Suppressor macrophage (primary cell): ENCODE results near the gene TRPM3.
"Not testable (repeated sequence)": the region's sequence is repeated elsewhere in the genome, so short reads cannot be mapped to it uniquely, and the experiment has no call there.

Experiments used
- DNase-seq, 4 experiments: peaks; one replicate each; pipeline ENCODE4 v3.0.0-alpha.2; 2020 to 2022

TRPM3 gene

GRCh38 chr9:70994582-70994981, 126.8 kb downstream of the TRPM3 start:
- DNase-seq = no peak

- DNase-seq = no peak
Measured at GRCh38 chr9:70988551-70988950, 132.9 kb downstream of the TRPM3 start.

GRCh38 chr9:70987986-70988385, 133.4 kb downstream of the TRPM3 start:
- no peak for DNase-seq

- no peak for DNase-seq
Measured at GRCh38 chr9:70986984-70987383, 134.4 kb downstream of the TRPM3 start.

- DNase-seq = no peak
Measured at GRCh38 chr9:70983723-70984295, 137.6 kb downstream of the TRPM3 start.

- DNase-seq = no peak
Measured at GRCh38 chr9:70981312-70981711, 140.1 kb downstream of the TRPM3 start.

GRCh38 chr9:70979966-70980365, 141.5 kb downstream of the TRPM3 start:
- no peak for DNase-seq

GRCh38 chr9:70978085-70978484, 143.3 kb downstream of the TRPM3 start:
- no peak for DNase-seq

- no peak for DNase-seq
Measured at GRCh38 chr9:70975821-70976220, 145.6 kb downstream of the TRPM3 start.

- DNase-seq = no peak
Measured at GRCh38 chr9:70971723-70972122, 149.7 kb downstream of the TRPM3 start.

GRCh38 chr9:70966380-70966779, 155.0 kb downstream of the TRPM3 start:
- DNase-seq = not testable (repeated sequence)

GRCh38 chr9:70964861-70965260, 156.6 kb downstream of the TRPM3 start:
- DNase-seq = no peak

GRCh38 chr9:70963554-70963953, 157.9 kb downstream of the TRPM3 start:
- no peak for DNase-seq

- no peak for DNase-seq
Measured at GRCh38 chr9:70962761-70963440, 158.5 kb downstream of the TRPM3 start.

GRCh38 chr9:70959366-70959765, 162.1 kb downstream of the TRPM3 start:
- DNase-seq = no peak

GRCh38 chr9:70954596-70955143, 166.8 kb downstream of the TRPM3 start:
- no peak for DNase-seq

- peak in 2 of 4 experiments; percentile 7 for DNase-seq
Measured at GRCh38 chr9:70954126-70954525, 167.3 kb downstream of the TRPM3 start.

GRCh38 chr9:70951749-70952727, 169.4 kb downstream of the TRPM3 start:
- DNase-seq = no peak

GRCh38 chr9:70950270-70950669, 171.2 kb downstream of the TRPM3 start:
- no peak for DNase-seq

- DNase-seq = peak in 2 of 4 experiments; percentile 11 to 22
Measured at GRCh38 chr9:70949239-70949638, 172.2 kb downstream of the TRPM3 start.

- no peak for DNase-seq
Measured at GRCh38 chr9:70948744-70949143, 172.7 kb downstream of the TRPM3 start.

GRCh38 chr9:70947511-70947910, 173.9 kb downstream of the TRPM3 start:
- DNase-seq = no peak

- DNase-seq = no peak
Measured at GRCh38 chr9:70947086-70947485, 174.3 kb downstream of the TRPM3 start.
